Psoas muscle (tissue), 8 donors: Measurements from ENCODE around the gene TAS1R3. TPM values are rescaled to one million over a fixed set of nuclear protein-coding genes. Genes with fewer than 3 reads are reported as not detected.
A peak's percentile ranks its signal among the peaks of the same experiment; 100 is the strongest.

ENCODE experiments used
- ATAC-seq, 4 donors: fragments of 200-7000 bp; cut with Tn5 transposase; one replicate each; pipeline ENCODE4 v1.9.1; 2020; ENCODE audit warnings: moderate library complexity in 3 of 4, mild to moderate bottlenecking in 2 of 4
- DNase-seq, 2 donors: peaks; one replicate each; pipeline ENCODE4 v3.0.0-alpha.2; 2020
- H3K27ac ChIP-seq: fragments of 200-600 bp; one replicate; pipeline ENCODE4 v1.8.0; 2022
- H3K27me3 ChIP-seq, 3 donors: fragments of 200-600 bp in 1 of 3; one replicate each; pipeline versions ENCODE4 v1.6.1 to v1.8.0; 2013 to 2022; ENCODE audit warnings: low read length in 2 of 3, mild to moderate bottlenecking in 2 of 3, moderate library complexity in 1 of 3; ENCODE audit not compliant: insufficient read depth in 3 of 3
- H3K36me3 ChIP-seq, 2 donors: fragments of 200-600 bp in 1 of 2; one replicate each; pipeline versions ENCODE4 v1.6.1 to v1.8.0; 2013 to 2022; ENCODE audit warnings: low read depth in 1 of 2, mild to moderate bottlenecking in 1 of 2, moderate library complexity in 1 of 2; ENCODE audit not compliant: insufficient read depth in 1 of 2
- H3K4me1 ChIP-seq: fragments of 200-600 bp; one replicate; pipeline ENCODE4 v1.8.0; 2022
- H3K4me3 ChIP-seq: fragments of 200-600 bp; one replicate; pipeline ENCODE4 v1.8.0; 2022; ENCODE audit warnings: mild to moderate bottlenecking
- H3K9me3 ChIP-seq: fragments of 200-600 bp; one replicate; pipeline ENCODE4 v1.8.0; 2022
- CTCF ChIP-seq: fragments of 200-600 bp; IDR thresholded peaks from one replicate; pipeline ENCODE4 v1.8.0; 2022; ENCODE audit warnings: antibody characterized with exemption
- WGBS, 3 donors: extraction: QIAGEN DNeasy Blood & Tissue Kit; methylation state at CpG; one replicate each; pipeline versions ENCODE4 v1.1.6 to v1.1.7; 2013; 5-methylcytosine and 5-hydroxymethylcytosine counted together
- intact Hi-C, 2 donors: fragments of 100-400 bp; cut with DNase I; formaldehyde crosslinking; loops; one replicate each; pipeline versions ENCODE4 v1.11.0 to v1.14.2; 2022
- polyA plus RNA-seq, 3 donors: library from polyadenylated mRNA; stranded (reverse); fragments of 200-250 nt; gene quantifications; one replicate each; pipeline ENCODE4 v1.2.3, GENCODE V29; 2013
- total RNA-seq, 4 donors: library from RNA; stranded (reverse); fragmentation: NEBNext Ultra II Directional in 2 of 4; extraction: Animal tissue kit (Norgen Biotek cat#: 25700) in 2 of 4; gene quantifications; one replicate each; pipeline versions ENCODE4 v1.2.1 to v1.2.4, GENCODE V29; 2021 to 2023
- donor health status: healthy with polysubstance abuse.
- donor health status: DM: no; HTN: no; CAD: no; lungs with moderate emphysema.
- donor health status: Bipolar disorder and iron deficiency.
- donor health status: healthy.
- donor health status: DM: yes; HTN: yes; CAD: no.
- donor health status: DM: no; HTN: no; CAD: no.
- donor health status: DM: no; HTN: no; CAD: no.
- donor health status: DM: yes; HTN: yes; CAD: no.

TAS1R3 gene
- total and polyA plus RNA-seq, 7 donors: 0.06 to 0.25 (median 0.09) TPM; not detected in 1

DNA sequence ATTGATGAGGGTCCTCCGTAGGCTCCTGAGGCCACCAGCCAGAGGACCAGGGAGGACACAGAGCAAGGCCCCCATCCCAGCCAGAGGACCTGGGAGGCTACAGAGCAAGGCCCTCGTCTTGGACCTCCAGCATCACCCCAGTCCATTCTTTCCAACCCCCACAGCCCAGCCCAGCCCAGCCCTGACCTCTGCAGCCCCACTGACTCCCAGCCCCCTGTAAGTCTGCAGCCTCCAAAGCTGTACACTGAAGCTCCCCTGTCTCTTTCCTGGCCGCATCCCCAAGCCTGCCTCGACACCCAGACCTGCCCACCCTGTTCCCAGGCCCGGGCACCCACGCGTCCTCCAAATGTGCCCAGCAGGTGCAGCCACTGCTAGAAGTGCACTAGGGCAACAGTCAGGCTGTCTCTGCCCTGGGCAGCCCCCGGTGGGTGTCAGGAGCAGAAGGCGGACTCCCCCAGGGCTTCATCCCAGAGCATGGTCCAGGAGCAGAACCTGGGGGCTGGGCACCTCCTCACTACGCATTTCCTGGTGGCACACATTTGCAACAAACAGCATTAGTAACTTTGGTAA is 16.0 kb downstream of the TAS1R3 start:
- Histone ChIP-seq H3K27me3 (no peaks in the 10 kb centered on the region), H3K9me3 (no peaks in the 10 kb centered on the region), H3K4me1 (peaks cover 60% of the 10 kb centered on the region), H3K36me3 (no peaks in the 10 kb centered on the region), H3K4me3 (peak overlapping the region; percentile 73), H3K27ac (peak overlapping the region; percentile 97)
- TF ChIP-seq CTCF: no peak
- intact Hi-C loops: loop anchor here in 1 of 2 donors (1.0 to 5.0 kb wide), 2 partner anchors 40 to 158 kb away; partner anchors contain the start of genes ACAP3 and PUSL1
- 43 to 58% (median 47%) methylated on average over 9 to 10 of the region's 10 CpGs for WGBS, 3 donors
- ATAC-seq (no peak), DNase-seq (no peak)

GRCh38 chr1:1347663-1348419 is 16.8 kb downstream of the TAS1R3 start:
- Histone ChIP-seq H3K27me3 (no peaks in the 10 kb centered on the region), H3K4me3 (peak overlapping the region; percentile 73), H3K4me1 (peaks cover 54% of the 10 kb centered on the region), H3K36me3 (no peaks in the 10 kb centered on the region), H3K9me3 (no peaks in the 10 kb centered on the region), H3K27ac (peak overlapping the region; percentile 97)
- peak; percentile 62 to 79 for DNase-seq
- ATAC-seq: peak; percentile 49 to 65 (median 53)
- TF ChIP-seq CTCF: no peak
- WGBS, 3 donors: 11 to 17% (median 13%) methylated on average over 25 to 26 of the region's 26 CpGs
- intact Hi-C loops: loop anchor here in 1 of 2 donors (1.0 to 5.0 kb wide), 4 partner anchors 25 to 157 kb away; partner anchors contain the start of genes ACAP3, PUSL1 and UBE2J2

DNA sequence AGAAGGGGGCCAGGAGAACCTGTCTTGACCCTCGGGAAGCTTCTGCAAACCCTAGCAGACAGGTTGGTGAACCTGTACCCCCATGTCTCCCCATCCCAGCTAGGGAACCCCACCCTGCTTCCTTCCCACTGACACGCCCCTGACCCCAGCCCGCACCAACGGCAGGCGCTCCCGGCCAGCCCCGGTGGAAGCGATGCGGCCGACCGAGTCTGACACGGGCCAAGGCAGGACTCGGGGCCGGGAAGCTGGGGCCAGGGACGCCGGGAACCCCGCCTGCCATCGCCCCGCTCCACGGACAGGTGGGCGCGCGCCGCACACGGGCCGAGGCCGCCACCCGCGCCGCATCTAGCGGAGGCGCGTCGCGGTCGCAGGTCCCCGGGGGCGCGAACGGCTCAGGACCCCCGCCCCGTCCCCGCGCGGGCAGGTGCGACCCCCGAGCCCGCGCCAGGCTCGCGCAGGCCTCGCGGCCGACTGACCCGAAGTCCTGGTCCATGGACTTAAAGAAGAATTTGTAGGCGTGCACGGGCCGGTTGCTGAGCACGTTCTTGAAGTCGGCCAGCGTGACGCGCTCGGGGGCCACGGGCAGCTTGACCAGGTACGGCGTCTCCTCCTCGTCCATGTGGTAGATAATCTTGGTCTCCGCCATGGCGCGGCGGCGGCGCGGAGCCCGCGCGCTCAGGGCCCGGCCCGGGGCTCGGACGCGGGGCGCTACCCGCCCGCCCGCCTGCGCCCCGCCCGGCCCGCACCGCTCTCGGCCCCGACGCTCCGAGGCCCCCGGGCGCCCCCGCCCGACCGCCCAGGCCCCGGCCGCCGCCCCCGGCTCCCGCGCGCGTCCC is 17.6 kb downstream of the TAS1R3 start:
- 0 to 3% (median 1%) methylated on average over 33 to 109 of the region's 109 CpGs for WGBS, 3 donors
- Histone ChIP-seq H3K36me3 (no peaks in the 10 kb centered on the region), H3K4me1 (peaks cover 53% of the 10 kb centered on the region), H3K27ac (peak overlapping the region; percentile 97), H3K27me3 (no peaks in the 10 kb centered on the region), H3K9me3 (no peaks in the 10 kb centered on the region), H3K4me3 (peak overlapping the region; percentile 73)
- TF ChIP-seq CTCF: no peak
- ATAC-seq (no peak), DNase-seq (no peak)
- intact Hi-C loops: loop anchor here in 1 of 2 donors (2.0 to 5.0 kb wide), 3 partner anchors 24 to 76 kb away; partner anchors contain the start of genes ACAP3, PUSL1 and UBE2J2

DNA sequence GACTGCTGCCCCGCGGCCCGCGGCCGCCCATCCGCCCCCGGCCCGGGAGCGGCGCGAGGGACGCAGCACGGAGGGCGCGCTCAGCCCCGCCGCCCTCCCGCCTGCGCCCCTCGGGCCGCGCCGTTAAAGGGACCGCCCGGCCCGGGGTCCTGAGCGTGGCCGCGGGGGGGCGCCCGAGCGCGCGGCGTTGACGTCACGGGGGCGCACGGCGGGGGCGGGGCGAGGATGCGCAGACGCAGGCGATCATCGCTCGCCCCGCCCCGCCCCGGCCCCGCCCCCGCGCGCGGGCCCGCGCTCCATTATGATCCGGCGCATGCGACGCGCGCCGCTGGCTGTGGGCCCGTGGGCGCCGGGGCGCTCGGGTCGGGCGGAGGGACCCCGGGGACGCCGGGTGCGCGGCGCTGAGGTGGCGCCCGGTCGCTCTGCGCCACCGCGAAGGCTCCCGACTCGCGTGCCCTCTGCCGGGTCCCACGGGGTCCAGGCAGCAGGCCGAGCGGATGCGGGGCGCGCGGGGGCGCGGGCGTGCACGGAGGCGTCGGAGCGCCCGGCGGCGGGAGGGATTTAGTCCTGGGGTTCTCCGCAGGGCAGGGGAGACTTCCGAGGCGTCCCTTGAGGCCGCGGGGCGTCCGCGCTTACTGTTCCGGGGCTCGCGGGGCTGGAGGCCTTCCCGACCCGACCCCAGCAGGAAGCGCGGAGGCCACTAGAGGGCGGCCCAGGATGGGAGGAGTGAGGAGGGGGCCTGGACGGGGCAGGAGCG is 18.4 kb downstream of the TAS1R3 start, which contains the start of gene DVL1:
Gene DVL1 (minus strand): TSS at position 163 of the 757 bp plus-strand sequence. CDS start 353 bp downstream, outside the sequence.
- peak; percentile 78 to 88 for DNase-seq
- 0 to 1% (median 1%) methylated on average over 44 to 117 of the region's 122 CpGs for WGBS, 3 donors
- no peaks in the 10 kb centered on the region for H3K9me3 ChIP-seq
- H3K36me3 ChIP-seq: peaks cover 0 to 4% of the 10 kb centered on the region in 2 donors
- H3K4me3 ChIP-seq: peak within 1 kb of the TSS; percentile 83
- peak; percentile 42 for TF ChIP-seq CTCF
- peak within 1 kb of the TSS; percentile 97 for H3K27ac ChIP-seq
- peak; percentile 22 to 40 (median 32) for ATAC-seq
- H3K27me3 ChIP-seq: peaks cover 0 to 4% (median 0%) of the 10 kb centered on the region in 3 donors
- H3K4me1 ChIP-seq: peaks cover 46% of the 10 kb centered on the region
- intact Hi-C loops: loop anchor here in 1 of 2 donors (2.0 to 5.0 kb wide), 3 partner anchors 23 to 77 kb away; partner anchors contain the start of genes ACAP3, PUSL1 and UBE2J2
